Hair follicle dermal papilla cell (primary cell): ENCODE results near the gene MS4A6A. TPM values are rescaled to one million over a fixed set of nuclear protein-coding genes. Genes with fewer than 3 reads are reported as not detected.

Experiments used
- small RNA-seq: library from RNA; depleted of rRNA; stranded (forward); fragments of <200 nt; gene quantifications from one replicate; pipeline ENCODE3, GENCODE V24; 2012
- total RNA-seq: library from RNA; depleted of rRNA; stranded (reverse); fragments of >200 nt; gene quantifications from 2 replicates; pipeline ENCODE4 v1.2.3, GENCODE V29; 2012

MS4A6A gene
- not detected in 2 replicates for total RNA-seq

GRCh38 chr11:60182541-60183330 lies at the start of gene MS4A6A:
TSS of gene MS4A6A (minus strand) at chr11:60183083. CDS start at chr11:60181727, 1,356 bp downstream.

Small RNA genes within 50 kb of the gene (small RNA-seq; reads per million reads assigned to genes)
- not detected for gene MIR6503

Other genes starting within 250 kb of the MS4A6A start
- gene OOSP1, start 244.7 kb downstream of the MS4A6A start, total RNA-seq, result not detected in 2 replicates
- not detected in 2 replicates for gene OOSP4A, start 219.1 kb downstream of the MS4A6A start, total RNA-seq
- gene OOSP4B, start 165.9 kb downstream of the MS4A6A start, total RNA-seq, result not detected in 2 replicates
- gene OOSP2, start 142.7 kb downstream of the MS4A6A start, total RNA-seq, result not detected in 2 replicates
- not detected in 2 replicates for gene MS4A3, start 126.4 kb downstream of the MS4A6A start, total RNA-seq
- gene MS4A2, start 94.4 kb downstream of the MS4A6A start, total RNA-seq, result not detected in 2 replicates
- gene MS4A4E, start 60.1 kb upstream of the MS4A6A start, total RNA-seq, result not detected in 2 replicates
- gene MS4A4A, start 97.6 kb upstream of the MS4A6A start, total RNA-seq, result not detected in 2 replicates
- not detected in 2 replicates for gene MS4A6E, start 144.2 kb upstream of the MS4A6A start, total RNA-seq
- not detected in 2 replicates for gene MS4A7, start 195.4 kb upstream of the MS4A6A start, total RNA-seq
- gene MS4A14, start 213.4 kb upstream of the MS4A6A start, total RNA-seq, result not detected in 2 replicates
- not detected in 2 replicates for gene MS4A5, start 246.5 kb upstream of the MS4A6A start, total RNA-seq